ENCODE data around the gene SPTLC3. TPM values are rescaled to one million over a fixed set of nuclear protein-coding genes. Genes with fewer than 3 reads are reported as not detected.

The SPTLC3 gene
- total and polyA plus RNA-seq, 2 experiments from 2014 or later: 36.3 to 47.6 TPM

DNA sequence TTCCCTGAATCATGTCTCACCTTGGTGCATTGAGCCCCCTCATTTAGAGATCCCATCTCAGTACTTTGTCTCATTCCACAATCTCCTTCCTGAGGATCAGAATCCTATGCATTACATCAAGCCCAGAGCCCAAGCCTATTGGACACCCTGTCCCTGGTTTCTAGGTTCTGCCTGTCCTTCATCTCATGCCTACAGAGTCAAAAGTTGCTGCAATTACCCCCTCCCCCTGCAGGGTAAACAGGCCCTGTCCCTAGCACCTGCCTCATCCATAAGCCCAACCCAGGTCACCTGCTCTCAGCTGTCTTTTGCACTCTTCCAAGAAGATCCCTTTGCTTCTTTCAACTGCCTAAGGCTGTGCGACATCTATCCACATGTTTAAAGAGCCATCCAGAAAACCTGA, 93.9 kb downstream of the SPTLC3 start:
- Histone ChIP-seq H3K79me2 (no peaks in the 10 kb centered on the region), H3K4me2 (no peak overlapping the region), H4K20me1 (ENCODE audit: insufficient read depth, poor library complexity, severe bottlenecking) (no peaks in the 10 kb centered on the region), H2AFZ (no peak overlapping the region), H3K27ac (peak overlapping the region; percentile 42), H3K27me3 (no peaks in the 10 kb centered on the region), H3K4me3 (no peak overlapping the region), H3K4me1 (ENCODE audit: insufficient read depth) (peaks cover 48% of the 10 kb centered on the region), H3K9me2 (replicated peaks; ENCODE audit: insufficient read depth) (no peaks in the 10 kb centered on the region), H3K9me3 (ENCODE audit: low read depth) (no peaks in the 10 kb centered on the region), H3K36me3 (replicated peaks; ENCODE audit: insufficient read depth, low read depth) (no peaks in the 10 kb centered on the region)
- TF ChIP-seq, protein P1, sequence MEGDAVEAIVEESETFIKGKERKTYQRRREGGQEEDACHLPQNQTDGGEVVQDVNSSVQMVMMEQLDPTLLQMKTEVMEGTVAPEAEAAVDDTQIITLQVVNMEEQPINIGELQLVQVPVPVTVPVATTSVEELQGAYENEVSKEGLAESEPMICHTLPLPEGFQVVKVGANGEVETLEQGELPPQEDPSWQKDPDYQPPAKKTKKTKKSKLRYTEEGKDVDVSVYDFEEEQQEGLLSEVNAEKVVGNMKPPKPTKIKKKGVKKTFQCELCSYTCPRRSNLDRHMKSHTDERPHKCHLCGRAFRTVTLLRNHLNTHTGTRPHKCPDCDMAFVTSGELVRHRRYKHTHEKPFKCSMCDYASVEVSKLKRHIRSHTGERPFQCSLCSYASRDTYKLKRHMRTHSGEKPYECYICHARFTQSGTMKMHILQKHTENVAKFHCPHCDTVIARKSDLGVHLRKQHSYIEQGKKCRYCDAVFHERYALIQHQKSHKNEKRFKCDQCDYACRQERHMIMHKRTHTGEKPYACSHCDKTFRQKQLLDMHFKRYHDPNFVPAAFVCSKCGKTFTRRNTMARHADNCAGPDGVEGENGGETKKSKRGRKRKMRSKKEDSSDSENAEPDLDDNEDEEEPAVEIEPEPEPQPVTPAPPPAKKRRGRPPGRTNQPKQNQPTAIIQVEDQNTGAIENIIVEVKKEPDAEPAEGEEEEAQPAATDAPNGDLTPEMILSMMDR (IDR thresholded peaks at IDR 0.05; ENCODE audit: poor library complexity): no peak
- TF ChIP-seq EZH2 (IDR thresholded peaks at IDR 0.05; ENCODE audit: borderline replicate concordance): no peak
- TF ChIP-seq EZH2phosphoT487 (IDR thresholded peaks at IDR 0.05; ENCODE audit: low read depth, severe bottlenecking, unreplicated experiment): no peak
- 96% methylated on average over 1 of the region's 1 CpG for WGBS (ENCODE audit: low lambda C conversion rate, missing lambda C conversion rate)
- peak; percentile 11 for DNase-seq (ENCODE audit: low spot score)

DNA sequence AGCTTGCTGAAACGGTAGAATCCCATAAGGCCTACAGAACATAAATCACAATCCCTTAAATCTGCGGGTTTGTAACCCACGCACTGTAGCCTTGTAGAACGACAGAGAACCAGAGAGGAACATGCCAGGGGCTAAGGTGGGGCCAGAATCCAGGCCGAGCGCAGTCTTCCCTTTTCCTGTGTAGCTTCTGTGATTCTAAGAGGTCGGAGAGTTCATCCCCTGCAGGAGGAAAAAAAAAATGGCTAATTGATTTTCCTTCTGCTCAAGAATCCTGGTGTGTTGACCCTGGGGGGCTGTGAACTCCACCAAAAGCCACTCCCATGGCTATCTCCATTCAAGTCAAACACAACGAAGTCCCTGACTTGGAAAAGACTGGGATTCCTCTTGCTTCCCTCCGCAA, 96.3 kb downstream of the SPTLC3 start:
- no peak overlapping the region for H3K4me2 ChIP-seq
- no peak for DNase-seq (ENCODE audit: low spot score)
- TF ChIP-seq EZH2phosphoT487 (IDR thresholded peaks at IDR 0.05; ENCODE audit: low read depth, severe bottlenecking, unreplicated experiment): no peak
- TF ChIP-seq, protein P1 (IDR thresholded peaks at IDR 0.05; ENCODE audit: poor library complexity): no peak
- TF ChIP-seq EZH2 (IDR thresholded peaks at IDR 0.05; ENCODE audit: borderline replicate concordance): no peak
- H3K4me1 ChIP-seq (ENCODE audit: insufficient read depth): peaks cover 28% of the 10 kb centered on the region
- no peaks in the 10 kb centered on the region for H3K27me3 ChIP-seq
- H3K27ac ChIP-seq: no peak overlapping the region
- no peaks in the 10 kb centered on the region for H3K9me2 ChIP-seq (replicated peaks; ENCODE audit: insufficient read depth)
- H3K4me3 ChIP-seq: no peak overlapping the region
- H3K9me3 ChIP-seq (ENCODE audit: low read depth): no peaks in the 10 kb centered on the region
- WGBS (ENCODE audit: low lambda C conversion rate, missing lambda C conversion rate): 51% methylated on average over 9 of the region's 9 CpGs
- peak overlapping the region; percentile 30 for H2AFZ ChIP-seq
- no peaks in the 10 kb centered on the region for H4K20me1 ChIP-seq (ENCODE audit: insufficient read depth, poor library complexity, severe bottlenecking)
- no peaks in the 10 kb centered on the region for H3K79me2 ChIP-seq
- H3K36me3 ChIP-seq (replicated peaks; ENCODE audit: insufficient read depth, low read depth): no peaks in the 10 kb centered on the region

GRCh38 chr20:13105864-13106457, 97.2 kb downstream of the SPTLC3 start:
- Histone ChIP-seq H3K9me2 (replicated peaks; ENCODE audit: insufficient read depth) (no peaks in the 10 kb centered on the region), H3K9me3 (ENCODE audit: low read depth) (no peaks in the 10 kb centered on the region), H3K27ac (no peak overlapping the region), H2AFZ (no peak overlapping the region), H3K36me3 (replicated peaks; ENCODE audit: insufficient read depth, low read depth) (no peaks in the 10 kb centered on the region), H4K20me1 (ENCODE audit: insufficient read depth, poor library complexity, severe bottlenecking) (no peaks in the 10 kb centered on the region), H3K4me3 (no peak overlapping the region), H3K27me3 (no peaks in the 10 kb centered on the region), H3K4me2 (no peak overlapping the region), H3K79me2 (no peaks in the 10 kb centered on the region), H3K4me1 (ENCODE audit: insufficient read depth) (peaks cover 19% of the 10 kb centered on the region)
- WGBS (ENCODE audit: low lambda C conversion rate, missing lambda C conversion rate): 47% methylated on average over 14 of the region's 14 CpGs
- TF ChIP-seq, protein P1 (IDR thresholded peaks at IDR 0.05; ENCODE audit: poor library complexity): peak; percentile 84
- no peak for TF ChIP-seq EZH2 (IDR thresholded peaks at IDR 0.05; ENCODE audit: borderline replicate concordance)
- peak; percentile 57 for DNase-seq (ENCODE audit: low spot score)
